Body of pancreas (tissue), 4 donors: ENCODE results near the gene KIAA0825. TPM values are rescaled to one million over a fixed set of nuclear protein-coding genes. Genes with fewer than 3 reads are reported as not detected.

Source experiments
- ATAC-seq: fragments of 150-250 bp; one replicate; pipeline ENCODE4 v1.9.1; 2016
- DNase-seq, 4 donors: peaks; one replicate each; pipeline ENCODE4 v3.0.0-alpha.2; 2019
- H3K27ac ChIP-seq, 4 donors: fragments of 200-600 bp; sonication (generic); 1 replicate in 3 of 4; 2 replicates in 1 of 4; pipeline versions ENCODE4 v1.5.1 to v1.6.1; 2016 to 2019; ENCODE audit warnings: mild to moderate bottlenecking in 1 of 4, mixed read lengths in 1 of 4, moderate library complexity in 1 of 4
- H3K27me3 ChIP-seq, 2 donors: fragments of 200-600 bp; sonication (generic); one replicate each; pipeline ENCODE4 v1.6.0; 2016; ENCODE audit warnings: mild to moderate bottlenecking in 1 of 2
- H3K36me3 ChIP-seq, 2 donors: fragments of 200-600 bp; sonication (generic); replicated peaks in 1 of 2; 2 replicates each; pipeline ENCODE4 v1.5.1; 2016; ENCODE audit warnings: low read depth in 2 of 2; ENCODE audit not compliant: insufficient read depth in 1 of 2
- H3K4me1 ChIP-seq: fragments of 200-600 bp; sonication (generic); one replicate; pipeline ENCODE4 v1.6.0; 2016
- H3K4me3 ChIP-seq, 2 donors: fragments of 200-600 bp; sonication (generic); 1 replicate in 1 of 2; 2 replicates in 1 of 2; pipeline ENCODE4 v1.5.1; 2016 to 2019
- H3K9me3 ChIP-seq, 3 donors: fragments of 200-600 bp; sonication (generic); 1 replicate in 2 of 3; 2 replicates in 1 of 3; pipeline ENCODE4 v1.5.1; 2016
- CTCF ChIP-seq, 7 experiments: fragments of 450-650 bp in 4 of 7; fragments of 200-600 bp in 3 of 7; sonication (generic) in 3 of 7; IDR thresholded peaks; one replicate each; pipeline ENCODE4 v1.5.1; 2016 to 2019; ENCODE audit warnings: antibody characterized with exemption in 7 of 7
- POLR2A ChIP-seq, 3 donors: fragments of 450-650 bp; IDR thresholded peaks; one replicate each; pipeline ENCODE4 v1.6.1; 2016; ENCODE audit warnings: antibody characterized with exemption in 3 of 3, mild to moderate bottlenecking in 2 of 3
- WGBS, 2 donors: methylation state at CpG; one replicate each; pipeline ENCODE4 v1.1.5; 2017; 5-methylcytosine and 5-hydroxymethylcytosine counted together
- intact Hi-C: fragments of 100-400 bp; cut with DNase I; formaldehyde crosslinking; loops from one replicate; pipeline ENCODE4 v1.15.1; 2023
- total RNA-seq, 2 donors: library from RNA; depleted of rRNA; stranded (reverse); fragments of >200 nt; gene quantifications; one replicate each; pipeline ENCODE4 v1.1.0, GENCODE V29; 2016

The KIAA0825 gene
- total RNA-seq, 2 donors from 2014 or later, result 5.7 to 6.6 TPM

- TF ChIP-seq POLR2A (IDR thresholded peaks at IDR 0.05) (no peak), CTCF (IDR thresholded peaks at IDR 0.05) (no peak)
- Histone ChIP-seq H3K36me3 (no peaks in the 10 kb centered on the region), H3K9me3 (no peaks in the 10 kb centered on the region), H3K4me3 (no peak overlapping the region), H3K4me1 (no peaks in the 10 kb centered on the region), H3K27me3 (no peaks in the 10 kb centered on the region), H3K27ac (no peak overlapping the region)
- intact Hi-C loops, result no loop called here
- no peak for ATAC-seq
- no peak for DNase-seq
- 82 to 96% methylated on average over 4 of the region's 4 CpGs for WGBS, 2 donors
Observed at GRCh38 chr5:94245608-94246007, 372.8 kb downstream of the KIAA0825 start.

- Histone ChIP-seq H3K9me3 (no peaks in the 10 kb centered on the region), H3K36me3 (no peaks in the 10 kb centered on the region), H3K27me3 (no peaks in the 10 kb centered on the region), H3K27ac (no peak overlapping the region), H3K4me3 (no peak overlapping the region), H3K4me1 (no peaks in the 10 kb centered on the region)
- 13 to 36% methylated on average over 1 of the region's 1 CpG for WGBS, 2 donors
- intact Hi-C loops, result no loop called here
- DNase-seq (no peak), ATAC-seq (no peak)
- TF ChIP-seq POLR2A (IDR thresholded peaks at IDR 0.05) (no peak), CTCF (IDR thresholded peaks at IDR 0.05) (no peak)
Observed at GRCh38 chr5:94244921-94245320, 373.5 kb downstream of the KIAA0825 start.

GRCh38 chr5:94243612-94244011 lies 374.8 kb downstream of the KIAA0825 start:
- H3K9me3 ChIP-seq, result no peaks in the 10 kb centered on the region
- TF ChIP-seq POLR2A (IDR thresholded peaks at IDR 0.05) (no peak), CTCF (IDR thresholded peaks at IDR 0.05) (no peak)
- H3K36me3 ChIP-seq, result no peaks in the 10 kb centered on the region
- intact Hi-C loops, result no loop called here
- DNase-seq (no peak), ATAC-seq (no peak)
- H3K27me3 ChIP-seq, result no peaks in the 10 kb centered on the region
- H3K4me1 ChIP-seq, result no peaks in the 10 kb centered on the region
- H3K27ac ChIP-seq, result no peak overlapping the region
- 55 to 57% methylated on average over 3 of the region's 3 CpGs for WGBS, 2 donors
- no peak overlapping the region for H3K4me3 ChIP-seq

GRCh38 chr5:94240993-94241651 lies 377.3 kb downstream of the KIAA0825 start:
- TF ChIP-seq CTCF (IDR thresholded peaks at IDR 0.05) (no peak), POLR2A (IDR thresholded peaks at IDR 0.05) (no peak)
- 76 to 80% methylated on average over 3 of the region's 3 CpGs for WGBS, 2 donors
- Histone ChIP-seq H3K36me3 (no peaks in the 10 kb centered on the region), H3K27me3 (no peaks in the 10 kb centered on the region), H3K9me3 (no peaks in the 10 kb centered on the region), H3K27ac (no peak overlapping the region), H3K4me1 (no peaks in the 10 kb centered on the region), H3K4me3 (no peak overlapping the region)
- peak in 3 of 4 donors; percentile 8 to 20 (median 12) for DNase-seq
- intact Hi-C loops, result no loop called here
- peak; percentile 47 for ATAC-seq

GRCh38 chr5:94240596-94240992 lies 377.8 kb downstream of the KIAA0825 start:
- no peak for ATAC-seq
- H3K9me3 ChIP-seq, result no peaks in the 10 kb centered on the region

More at GRCh38 chr5:94240596-94240992, 377.8 kb downstream of the KIAA0825 start:
- no peak for DNase-seq
- WGBS, 2 donors, result 69 to 74% methylated on average over 5 of the region's 5 CpGs
- Histone ChIP-seq H3K4me1 (no peaks in the 10 kb centered on the region), H3K4me3 (no peak overlapping the region), H3K36me3 (no peaks in the 10 kb centered on the region), H3K27me3 (no peaks in the 10 kb centered on the region), H3K27ac (no peak overlapping the region)
- TF ChIP-seq POLR2A (IDR thresholded peaks at IDR 0.05) (no peak), CTCF (IDR thresholded peaks at IDR 0.05) (no peak)
- intact Hi-C loops, result no loop called here
